ENCODE data around the gene PRSS8.
"Not testable (repeated sequence)": the region's sequence is repeated elsewhere in the genome, so short reads cannot be mapped to it uniquely, and the experiment has no call there.

Gene PRSS8

GRCh38 chr16:31144418-31144817 lies 8.9 kb upstream of the PRSS8 start:
- not testable (repeated sequence) for DNase-seq (ENCODE audit: low spot score)

GRCh38 chr16:31143694-31144148 lies 8.2 kb upstream of the PRSS8 start:
- no peak for DNase-seq (ENCODE audit: low spot score)

- no peak for DNase-seq (ENCODE audit: low spot score)
Observed at GRCh38 chr16:31143011-31143693, 7.6 kb upstream of the PRSS8 start.

GRCh38 chr16:31142109-31143010 lies 6.8 kb upstream of the PRSS8 start:
- DNase-seq (ENCODE audit: low spot score) = peak; percentile 99

- no peak for DNase-seq (ENCODE audit: low spot score)
Observed at GRCh38 chr16:31141489-31142108, 6.1 kb upstream of the PRSS8 start.

DNA sequence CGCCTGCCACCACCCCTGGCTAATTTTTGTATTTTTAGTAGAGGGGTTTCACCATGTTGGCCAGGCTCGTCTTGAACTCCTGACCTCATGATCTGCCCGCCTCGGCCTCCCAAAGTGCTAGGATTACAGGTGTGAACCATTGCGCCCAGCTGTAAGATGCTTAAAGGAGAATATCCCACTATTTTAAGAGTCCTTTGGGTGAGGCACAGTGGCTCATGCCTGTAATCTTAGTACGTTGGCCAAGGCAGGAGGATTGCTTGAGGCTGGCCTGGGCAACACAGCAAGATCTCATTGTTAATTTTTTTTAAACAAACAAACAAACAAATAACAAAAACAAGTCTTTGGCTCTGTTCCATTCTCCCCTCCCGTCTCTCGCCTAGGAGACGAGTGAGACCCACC lies 5.5 kb upstream of the PRSS8 start:
- DNase-seq (ENCODE audit: low spot score) = not testable (repeated sequence)

DNA sequence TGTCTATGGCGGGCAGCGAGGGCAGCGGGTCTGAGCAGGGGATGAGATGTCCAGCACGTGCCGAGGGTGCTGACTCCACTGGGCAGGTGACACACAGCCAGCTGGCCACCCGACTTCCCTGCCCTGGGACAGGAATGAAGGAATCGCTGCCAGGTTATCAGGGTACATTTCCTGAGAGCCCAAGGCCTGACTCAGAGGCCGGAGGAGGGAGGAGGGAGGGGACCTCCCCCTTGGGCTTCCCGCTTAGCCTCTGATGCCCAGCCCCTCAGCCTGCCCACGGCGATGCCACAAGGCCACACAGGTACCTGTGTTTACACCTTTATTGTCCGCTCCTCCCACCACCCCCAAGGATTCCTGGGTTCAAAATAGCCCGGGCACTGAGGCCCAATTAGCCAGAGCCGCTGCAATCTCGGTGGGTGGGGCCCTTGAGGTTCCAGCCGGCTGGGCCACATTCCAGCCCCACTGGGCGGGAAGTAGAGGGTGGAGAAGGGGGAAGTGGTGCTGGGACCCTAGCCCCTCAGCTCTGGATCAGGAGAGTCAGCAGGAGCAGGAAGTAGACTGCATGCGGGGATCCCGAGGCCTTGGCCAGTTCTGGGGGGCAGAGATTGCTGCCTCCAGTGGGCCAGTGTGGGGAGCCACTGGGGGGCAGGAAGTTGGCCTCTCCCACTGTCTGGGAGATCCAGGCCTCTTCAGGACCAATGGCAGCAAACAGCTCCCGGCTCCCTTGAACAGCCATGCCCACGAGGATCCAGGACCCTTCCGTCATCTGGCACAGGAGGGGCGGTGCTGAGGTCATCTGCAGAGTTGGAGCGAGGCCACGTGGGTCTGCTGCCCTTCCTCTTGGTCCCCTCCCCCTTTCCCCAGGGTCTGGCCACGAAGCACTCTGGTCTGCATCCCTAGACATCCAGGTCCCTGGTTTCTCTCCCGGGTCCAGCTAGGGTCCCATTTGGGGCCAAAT lies 3.4 kb upstream of the PRSS8 start:
- DNase-seq (ENCODE audit: low spot score) = no peak

DNA sequence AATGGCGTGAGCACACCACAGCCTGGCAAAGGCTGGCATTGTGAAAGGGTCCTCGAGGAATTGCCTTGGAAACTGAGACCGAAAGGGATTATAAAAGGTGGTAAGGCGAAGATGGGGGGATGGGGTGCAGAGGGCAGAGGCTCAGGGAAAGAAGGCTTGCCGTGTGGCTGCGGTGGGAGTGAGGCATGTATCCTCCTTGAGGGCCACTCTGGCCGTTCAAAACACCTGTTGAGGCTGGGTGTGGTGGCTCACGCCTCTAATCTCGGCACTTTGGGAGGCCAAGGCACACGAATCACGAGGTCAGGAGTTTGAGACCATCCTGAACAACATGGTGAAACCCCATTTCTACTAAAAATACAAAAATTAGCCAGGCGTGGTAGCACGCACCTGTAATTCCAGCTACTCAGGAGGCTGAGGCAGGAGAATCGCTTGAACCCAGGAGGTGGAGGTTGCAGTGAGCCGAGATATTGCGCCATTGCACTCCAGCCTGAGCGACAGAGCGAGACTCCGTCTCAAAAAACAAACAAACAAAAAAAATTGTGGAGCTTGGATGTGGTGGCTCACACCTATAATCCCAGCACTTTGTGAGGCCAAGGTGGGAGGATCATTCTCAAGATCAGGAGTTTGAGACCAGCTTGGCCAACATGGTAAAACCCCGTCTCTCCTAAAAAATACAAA lies 1.4 kb upstream of the PRSS8 start:
- DNase-seq (ENCODE audit: low spot score) = not testable (repeated sequence)

GRCh38 chr16:31136287-31136662 lies 748 bp upstream of the PRSS8 start:
- DNase-seq (ENCODE audit: low spot score) = no peak

DNA sequence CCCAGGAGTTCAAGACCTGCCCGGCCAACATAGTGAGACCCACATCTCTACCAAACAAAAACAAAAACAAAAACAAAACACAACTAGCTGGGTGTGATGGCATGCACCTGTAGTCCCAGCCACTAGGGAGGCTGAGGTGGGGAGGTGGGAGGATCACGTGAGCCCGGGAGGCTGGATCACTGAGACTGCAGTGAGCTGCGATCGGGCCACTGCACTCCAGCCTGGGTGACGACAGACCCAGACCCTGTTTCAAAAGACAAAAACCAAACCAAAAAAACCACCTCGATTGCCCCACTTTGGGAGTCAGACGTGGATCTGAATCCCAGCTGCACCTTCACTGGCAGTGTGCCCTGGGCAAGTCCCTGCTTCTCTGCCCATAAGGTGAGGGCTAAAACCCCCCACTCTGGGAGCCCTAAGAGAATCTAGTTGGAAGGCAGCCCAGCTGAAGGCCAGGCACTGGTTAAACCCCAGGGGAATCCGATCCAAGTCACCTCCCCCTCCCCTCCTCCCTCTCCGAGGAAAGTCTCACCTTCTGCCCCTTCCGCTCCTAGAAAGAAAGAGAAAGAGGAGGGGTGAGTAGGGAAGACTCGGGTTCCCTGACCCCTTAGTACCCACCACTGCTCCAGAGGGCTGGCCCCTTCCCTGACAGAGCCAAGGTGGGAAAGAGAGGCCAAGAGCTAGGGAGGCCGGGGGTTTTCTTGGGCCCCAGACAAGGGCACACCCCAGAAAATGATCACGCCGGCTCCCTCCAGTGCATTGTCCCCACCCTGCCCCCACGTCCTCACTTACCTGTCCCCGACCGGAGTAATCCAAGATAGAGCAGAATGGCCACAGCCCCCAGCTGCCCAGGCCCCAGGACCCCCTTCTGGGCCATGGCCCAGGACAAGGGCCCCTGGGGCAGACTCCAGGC lies 647 bp downstream of the PRSS8 start:
- DNase-seq (ENCODE audit: low spot score) = no peak

GRCh38 chr16:31134091-31134571 lies 1.4 kb downstream of the PRSS8 start:
- DNase-seq (ENCODE audit: low spot score) = no peak

- no peak for DNase-seq (ENCODE audit: low spot score)
Observed at GRCh38 chr16:31133046-31133501, 2.5 kb downstream of the PRSS8 start.

DNA sequence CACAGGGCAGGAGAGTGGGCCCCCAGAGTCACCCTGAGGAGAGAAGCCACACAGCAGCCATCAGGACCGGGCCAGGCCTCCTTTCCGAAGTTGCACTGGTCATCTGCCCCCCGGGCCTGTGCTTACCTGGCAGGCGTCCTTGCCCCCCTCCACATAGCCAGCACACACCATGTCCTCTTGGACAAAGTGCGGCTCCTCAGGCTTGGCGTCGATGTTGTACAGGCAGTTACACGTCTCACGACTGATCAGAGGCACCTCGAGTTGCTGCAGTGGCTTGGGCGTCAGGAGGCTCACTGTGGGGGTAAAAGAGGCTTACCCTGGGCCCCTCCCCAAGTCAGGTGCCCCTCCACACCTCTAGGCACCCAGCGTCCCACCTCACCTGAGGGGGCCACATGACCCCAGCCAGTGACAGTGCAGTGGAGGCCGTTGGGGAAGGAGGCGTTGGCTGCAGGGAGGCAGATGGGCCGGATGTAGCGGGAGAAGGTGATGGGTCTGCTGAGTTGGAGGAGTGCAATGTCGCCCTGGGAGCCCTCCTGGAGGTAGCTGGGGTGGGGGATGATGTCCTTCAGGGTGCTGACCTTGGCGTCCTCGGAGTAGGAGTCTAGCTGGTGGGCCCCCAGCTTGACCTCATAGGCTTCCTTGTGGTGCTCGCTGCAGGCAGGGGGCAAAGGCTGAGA lies 3.1 kb downstream of the PRSS8 start:
- no peak for DNase-seq (ENCODE audit: low spot score)

DNA sequence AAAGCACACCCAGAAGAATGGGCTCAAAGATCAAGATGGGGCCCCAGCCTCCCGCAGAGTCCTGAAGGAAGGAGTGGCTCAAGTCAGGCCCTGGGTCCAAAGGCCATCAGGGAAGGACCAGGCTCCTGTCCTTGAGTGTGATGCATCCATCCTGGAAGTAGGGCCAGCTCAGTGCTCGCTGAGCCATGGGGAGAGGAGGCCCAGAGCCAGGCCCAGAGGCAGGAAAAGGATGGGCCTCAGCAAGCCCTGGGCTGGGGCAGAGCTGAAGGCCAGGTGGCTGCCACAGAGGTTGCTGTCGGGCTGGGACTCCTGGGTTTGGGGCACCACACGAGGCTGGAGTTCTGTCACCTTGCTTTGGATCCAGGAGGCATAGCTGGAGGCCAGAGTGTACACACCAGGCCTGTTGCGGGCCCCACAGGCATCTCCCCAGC lies 3.7 kb downstream of the PRSS8 start:
- DNase-seq (ENCODE audit: low spot score) = no peak

GRCh38 chr16:31131416-31131815 lies 4.1 kb downstream of the PRSS8 start:
- no peak for DNase-seq (ENCODE audit: low spot score)

DNA sequence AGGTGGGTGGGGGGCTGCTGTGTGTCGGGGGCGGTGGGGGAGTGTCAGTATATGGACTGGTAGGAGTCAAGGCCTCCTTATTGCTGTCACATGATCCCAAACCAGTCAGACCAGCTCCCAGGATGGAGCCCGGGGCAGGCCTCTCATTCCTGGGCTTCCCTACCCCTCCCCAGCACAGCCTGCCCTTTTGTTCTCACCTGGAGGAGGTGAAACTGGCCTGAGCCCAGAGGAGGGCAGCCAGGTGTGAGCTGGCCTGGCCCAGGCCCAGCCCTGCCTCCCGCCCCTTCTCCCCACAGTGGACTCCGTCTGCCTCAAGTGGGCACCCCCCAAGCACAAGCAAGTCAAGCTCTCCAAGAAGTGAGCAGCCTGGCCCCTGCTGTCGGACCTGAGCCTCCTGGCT lies 4.6 kb downstream of the PRSS8 start:
- DNase-seq (ENCODE audit: low spot score) = no peak

GRCh38 chr16:31130336-31130891 lies 5.1 kb downstream of the PRSS8 start:
- no peak for DNase-seq (ENCODE audit: low spot score)

DNA sequence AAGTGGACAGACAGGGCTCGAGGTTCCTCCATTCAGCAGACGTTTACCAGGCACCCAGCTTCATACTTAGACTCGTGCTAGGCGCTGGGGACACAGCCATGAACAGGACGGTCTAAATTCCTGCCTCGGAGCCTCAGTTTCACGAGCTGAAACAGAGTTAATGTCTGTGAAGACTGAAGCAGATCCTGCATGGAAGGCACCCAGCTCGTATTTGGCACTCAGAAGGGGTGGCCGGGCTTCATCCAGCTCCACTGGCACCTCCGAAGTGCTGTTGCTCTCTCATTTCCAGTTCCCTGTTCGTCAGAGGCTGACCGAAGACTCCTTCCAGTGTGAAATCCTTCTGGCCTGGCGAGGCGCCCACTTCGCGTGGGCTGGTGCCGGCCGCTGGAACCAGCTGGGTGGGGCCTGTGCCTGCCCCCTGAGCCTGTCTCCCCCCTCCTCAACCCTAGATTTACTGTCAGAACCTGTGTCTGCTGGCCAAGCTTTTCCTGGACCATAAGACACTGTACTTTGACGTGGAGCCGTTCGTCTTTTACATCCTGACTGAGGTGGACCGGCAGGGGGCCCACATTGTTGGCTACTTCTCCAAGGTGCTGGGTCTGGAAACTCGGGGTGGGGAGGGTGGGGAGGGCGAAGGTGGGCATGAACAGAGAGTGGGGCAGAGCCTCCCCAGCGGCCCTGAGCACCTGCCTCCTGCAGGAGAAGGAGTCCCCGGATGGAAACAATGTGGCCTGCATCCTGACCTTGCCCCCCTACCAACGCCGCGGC lies 5.8 kb downstream of the PRSS8 start:
- no peak for DNase-seq (ENCODE audit: low spot score)

All from NAMALWA (cell line).